Vagina (tissue), 2 donors: ENCODE results near the gene MICALL2.

ENCODE experiments used
- POLR2A ChIP-seq, 2 donors: fragments of 450-650 bp; IDR thresholded peaks; one replicate each; pipeline ENCODE4 v1.6.1; 2017; ENCODE audit warnings: antibody characterized with exemption in 2 of 2, mild to moderate bottlenecking in 2 of 2, moderate library complexity in 2 of 2
- POLR2AphosphoS5 ChIP-seq, 2 donors: sonication (generic); formaldehyde crosslinking; IDR thresholded peaks; one replicate each; pipeline ENCODE4 v1.9.0; 2017; ENCODE audit warnings: antibody characterized with exemption in 2 of 2, mild to moderate bottlenecking in 2 of 2, low read depth in 1 of 2; ENCODE audit not compliant: insufficient read depth in 1 of 2
- TF ChIP-seq, protein P1 (sequence below), 3 experiments: fragments of 450-650 bp in 2 of 3; fragments of 200-600 bp in 1 of 3; sonication (generic) in 1 of 3; IDR thresholded peaks; one replicate each; pipeline ENCODE4 v1.5.1; 2017 to 2019; ENCODE audit warnings: antibody characterized with exemption in 3 of 3, mild to moderate bottlenecking in 2 of 3, moderate library complexity in 2 of 3

- TF ChIP-seq, protein P1, sequence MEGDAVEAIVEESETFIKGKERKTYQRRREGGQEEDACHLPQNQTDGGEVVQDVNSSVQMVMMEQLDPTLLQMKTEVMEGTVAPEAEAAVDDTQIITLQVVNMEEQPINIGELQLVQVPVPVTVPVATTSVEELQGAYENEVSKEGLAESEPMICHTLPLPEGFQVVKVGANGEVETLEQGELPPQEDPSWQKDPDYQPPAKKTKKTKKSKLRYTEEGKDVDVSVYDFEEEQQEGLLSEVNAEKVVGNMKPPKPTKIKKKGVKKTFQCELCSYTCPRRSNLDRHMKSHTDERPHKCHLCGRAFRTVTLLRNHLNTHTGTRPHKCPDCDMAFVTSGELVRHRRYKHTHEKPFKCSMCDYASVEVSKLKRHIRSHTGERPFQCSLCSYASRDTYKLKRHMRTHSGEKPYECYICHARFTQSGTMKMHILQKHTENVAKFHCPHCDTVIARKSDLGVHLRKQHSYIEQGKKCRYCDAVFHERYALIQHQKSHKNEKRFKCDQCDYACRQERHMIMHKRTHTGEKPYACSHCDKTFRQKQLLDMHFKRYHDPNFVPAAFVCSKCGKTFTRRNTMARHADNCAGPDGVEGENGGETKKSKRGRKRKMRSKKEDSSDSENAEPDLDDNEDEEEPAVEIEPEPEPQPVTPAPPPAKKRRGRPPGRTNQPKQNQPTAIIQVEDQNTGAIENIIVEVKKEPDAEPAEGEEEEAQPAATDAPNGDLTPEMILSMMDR (IDR thresholded peaks at IDR 0.05) = no peak
- TF ChIP-seq POLR2A (IDR thresholded peaks at IDR 0.05) (no peak), POLR2AphosphoS5 (IDR thresholded peaks at IDR 0.05; ENCODE audit: insufficient read depth in 1 of 2, low read depth in 1 of 2) (no peak)
Measured at GRCh38 chr7:1488016-1488415, 28.7 kb upstream of the MICALL2 start.
